Vagina (tissue), 2 donors: Measurements from ENCODE around the gene MDN1.

ENCODE experiments used
- POLR2A ChIP-seq, 2 donors: fragments of 450-650 bp; IDR thresholded peaks; one replicate each; pipeline ENCODE4 v1.6.1; 2017; ENCODE audit warnings: antibody characterized with exemption in 2 of 2, mild to moderate bottlenecking in 2 of 2, moderate library complexity in 2 of 2
- POLR2AphosphoS5 ChIP-seq, 2 donors: sonication (generic); formaldehyde crosslinking; IDR thresholded peaks; one replicate each; pipeline ENCODE4 v1.9.0; 2017; ENCODE audit warnings: antibody characterized with exemption in 2 of 2, mild to moderate bottlenecking in 2 of 2, low read depth in 1 of 2; ENCODE audit not compliant: insufficient read depth in 1 of 2

- TF ChIP-seq POLR2AphosphoS5 (IDR thresholded peaks at IDR 0.05; ENCODE audit: insufficient read depth in 1 of 2, low read depth in 1 of 2) = no peak
- TF ChIP-seq POLR2A (IDR thresholded peaks at IDR 0.05) = no peak
Observed at GRCh38 chr6:89650579-89650978, 169.0 kb downstream of the MDN1 start.
